ENCODE data around the gene TMEM132A. TPM values are rescaled to one million over a fixed set of nuclear protein-coding genes. Genes with fewer than 3 reads are reported as not detected.

The TMEM132A gene
- total RNA-seq, 1 donor from 2014 or later = 6.1 TPM

- no peak overlapping the region for H3K27ac ChIP-seq
- no peak overlapping the region for H3K4me3 ChIP-seq
- DNase-seq (ENCODE audit: extremely low spot score in 2 of 2) = no peak
These were observed 12.9 kb downstream of the TMEM132A start for GRCh38 chr11:60937144-60937527.

GRCh38 chr11:60937811-60938210 lies 13.6 kb downstream of the TMEM132A start:
- intact Hi-C loops (cut with DNase I) = no loop called here
- TF ChIP-seq POLR2A (IDR thresholded peaks at IDR 0.05) = no peak
- no peak for TF ChIP-seq CTCF (IDR thresholded peaks at IDR 0.05)
- no peak for TF ChIP-seq POLR2AphosphoS5 (IDR thresholded peaks at IDR 0.05; ENCODE audit: insufficient read depth in 1 of 2, low read depth in 1 of 2)
- Histone ChIP-seq H3K9me3 (no peaks in the 10 kb centered on the region), H3K36me3 (peaks cover 0 to 25% of the 10 kb centered on the region in 2 donors), H3K4me3 (no peak overlapping the region), H3K27me3 (no peaks in the 10 kb centered on the region), H3K27ac (no peak overlapping the region), H3K4me1 (peaks cover 14% of the 10 kb centered on the region)
- no peak for DNase-seq (ENCODE audit: extremely low spot score in 2 of 2)

More at GRCh38 chr11:60937144-60937527, 12.9 kb downstream of the TMEM132A start:
- H3K27me3 ChIP-seq = no peaks in the 10 kb centered on the region
- intact Hi-C loops (cut with DNase I) = no loop called here
- TF ChIP-seq CTCF (IDR thresholded peaks at IDR 0.05) (no peak), POLR2AphosphoS5 (IDR thresholded peaks at IDR 0.05; ENCODE audit: insufficient read depth in 1 of 2, low read depth in 1 of 2) (no peak), POLR2A (IDR thresholded peaks at IDR 0.05) (no peak)
- peaks cover 0 to 19% of the 10 kb centered on the region in 2 donors for H3K36me3 ChIP-seq
- H3K4me1 ChIP-seq = peaks cover 7% of the 10 kb centered on the region
- no peaks in the 10 kb centered on the region for H3K9me3 ChIP-seq

DNA sequence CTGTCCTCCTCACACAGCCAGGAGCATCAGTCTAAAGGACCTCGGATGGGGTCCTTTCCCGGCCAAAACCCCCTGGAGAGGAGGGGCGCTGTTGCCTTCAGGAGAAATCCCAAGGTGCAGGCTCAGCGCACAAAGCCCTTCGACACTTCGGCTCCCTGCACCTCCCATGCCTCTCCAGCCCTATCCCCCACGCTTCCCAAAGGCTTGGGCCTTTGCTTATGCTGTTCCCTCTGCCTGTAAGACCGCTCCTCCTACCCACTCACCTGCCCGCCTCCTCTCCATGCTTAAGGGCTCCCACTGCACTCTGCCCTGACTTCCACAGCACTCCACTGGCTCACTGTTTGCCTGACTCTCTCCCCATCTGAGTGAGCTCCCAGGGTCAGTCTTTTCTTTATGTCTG lies 14.2 kb downstream of the TMEM132A start:
- Histone ChIP-seq H3K27me3 (no peaks in the 10 kb centered on the region), H3K4me3 (no peak overlapping the region), H3K4me1 (peaks cover 16% of the 10 kb centered on the region), H3K9me3 (no peaks in the 10 kb centered on the region), H3K36me3 (peaks cover 0 to 25% of the 10 kb centered on the region in 2 donors), H3K27ac (no peak overlapping the region)
- intact Hi-C loops (cut with DNase I) = no loop called here
- no peak for DNase-seq (ENCODE audit: extremely low spot score in 2 of 2)
- no peak for TF ChIP-seq POLR2A (IDR thresholded peaks at IDR 0.05)
- TF ChIP-seq CTCF (IDR thresholded peaks at IDR 0.05) = no peak
- no peak for TF ChIP-seq POLR2AphosphoS5 (IDR thresholded peaks at IDR 0.05; ENCODE audit: insufficient read depth in 1 of 2, low read depth in 1 of 2)

- H3K4me1 ChIP-seq = peaks cover 18% of the 10 kb centered on the region
- H3K27me3 ChIP-seq = no peaks in the 10 kb centered on the region
- TF ChIP-seq POLR2A (IDR thresholded peaks at IDR 0.05) = no peak
- TF ChIP-seq CTCF (IDR thresholded peaks at IDR 0.05) = no peak
- TF ChIP-seq POLR2AphosphoS5 (IDR thresholded peaks at IDR 0.05; ENCODE audit: insufficient read depth in 1 of 2, low read depth in 1 of 2) = no peak
- intact Hi-C loops (cut with DNase I) = no loop called here
- peaks cover 0 to 25% of the 10 kb centered on the region in 2 donors for H3K36me3 ChIP-seq
- no peak for DNase-seq (ENCODE audit: extremely low spot score in 2 of 2)
- H3K27ac ChIP-seq = no peak overlapping the region
- no peak overlapping the region for H3K4me3 ChIP-seq
- no peaks in the 10 kb centered on the region for H3K9me3 ChIP-seq
These were observed 15.0 kb downstream of the TMEM132A start for GRCh38 chr11:60939301-60939700.

DNA sequence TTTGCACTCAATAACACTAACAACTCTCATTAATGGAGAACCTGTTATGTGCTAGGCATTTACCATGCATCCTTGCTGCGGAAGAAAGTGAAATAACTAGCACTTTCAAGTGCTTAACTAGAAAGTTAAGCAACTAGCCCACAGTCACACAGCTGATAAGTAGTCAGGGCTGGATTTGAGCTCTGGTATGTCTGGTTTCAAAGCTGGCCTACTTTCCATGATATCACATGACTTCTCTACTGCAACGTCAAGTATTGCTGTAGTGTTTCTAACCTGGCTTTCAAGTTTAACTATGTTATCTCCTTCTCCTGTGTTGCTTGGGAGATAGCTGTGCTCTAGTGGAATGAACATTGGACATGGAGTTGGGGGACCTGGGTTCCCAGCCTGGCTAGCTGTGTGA lies 15.6 kb downstream of the TMEM132A start:
- intact Hi-C loops (cut with DNase I) = no loop called here
- no peak for TF ChIP-seq POLR2A (IDR thresholded peaks at IDR 0.05)
- no peak for TF ChIP-seq CTCF (IDR thresholded peaks at IDR 0.05)
- TF ChIP-seq POLR2AphosphoS5 (IDR thresholded peaks at IDR 0.05; ENCODE audit: insufficient read depth in 1 of 2, low read depth in 1 of 2) = no peak
- DNase-seq (ENCODE audit: extremely low spot score in 2 of 2) = no peak
- peaks cover 0 to 25% of the 10 kb centered on the region in 2 donors for H3K36me3 ChIP-seq
- H3K9me3 ChIP-seq = no peaks in the 10 kb centered on the region
- peaks cover 18% of the 10 kb centered on the region for H3K4me1 ChIP-seq
- H3K27me3 ChIP-seq = no peaks in the 10 kb centered on the region
- H3K4me3 ChIP-seq = no peak overlapping the region
- H3K27ac ChIP-seq = no peak overlapping the region

All from vagina (tissue), 2 donors.